Measurements from ENCODE around the gene DPM1.

DPM1 gene
- total RNA-seq = 99.8 reads per million, percentile 82 among the genes with 10 or more reads in this experiment

GRCh38 chr20:50957798-50958614 lies at the start of gene DPM1:
DPM1 (minus strand) TSS chr20:50958532; CDS start chr20:50958523, 9 bp downstream.
- DNase-seq = peak; percentile 89

GRCh38 chr20:51005214-51005613 lies 46.9 kb upstream of the DPM1 start:
- no peak for DNase-seq

GRCh38 chr20:51004781-51005180 lies 46.4 kb upstream of the DPM1 start:
- no peak for DNase-seq

GRCh38 chr20:51004305-51004727 lies 46.0 kb upstream of the DPM1 start:
- no peak for DNase-seq

GRCh38 chr20:51003753-51004152 lies 45.4 kb upstream of the DPM1 start:
- no peak for DNase-seq

- no peak for DNase-seq
These were observed 44.3 kb upstream of the DPM1 start for GRCh38 chr20:51002633-51003032.

- no peak for DNase-seq
These were observed 43.3 kb upstream of the DPM1 start for GRCh38 chr20:51001430-51002265.

GRCh38 chr20:50999355-50999754 lies 41.0 kb upstream of the DPM1 start:
- DNase-seq = no peak

- DNase-seq = no peak
These were observed 38.9 kb upstream of the DPM1 start for GRCh38 chr20:50996901-50997865.

GRCh38 chr20:50995506-50995905 lies 37.2 kb upstream of the DPM1 start:
- no peak for DNase-seq

- no peak for DNase-seq
These were observed 35.5 kb upstream of the DPM1 start for GRCh38 chr20:50993876-50994275.

- no peak for DNase-seq
These were observed 34.6 kb upstream of the DPM1 start for GRCh38 chr20:50992733-50993457.

- no peak for DNase-seq
These were observed 34.0 kb upstream of the DPM1 start for GRCh38 chr20:50992336-50992732.

GRCh38 chr20:50991076-50991475 lies 32.7 kb upstream of the DPM1 start:
- DNase-seq = no peak

- DNase-seq = peak; percentile 57
These were observed 29.3 kb upstream of the DPM1 start for GRCh38 chr20:50987493-50988210.

- DNase-seq = no peak
These were observed 25.0 kb upstream of the DPM1 start for GRCh38 chr20:50983321-50983720.

GRCh38 chr20:50982363-50982762 lies 24.0 kb upstream of the DPM1 start:
- DNase-seq = no peak

GRCh38 chr20:50981714-50982048 lies 23.3 kb upstream of the DPM1 start:
- no peak for DNase-seq

GRCh38 chr20:50980851-50981713 lies 22.8 kb upstream of the DPM1 start:
- DNase-seq = peak; percentile 62

- DNase-seq = no peak
These were observed 21.8 kb upstream of the DPM1 start for GRCh38 chr20:50980071-50980681.
